Neural progenitor cell (in vitro differentiated cells): ENCODE results near the gene EYS. TPM values are rescaled to one million over a fixed set of nuclear protein-coding genes. Genes with fewer than 3 reads are reported as not detected.

Experiments
- DNase-seq: peaks from one replicate; pipeline ENCODE4 v3.0.0-alpha.2; 2016; ENCODE audit warnings: low spot score
- H2AFZ ChIP-seq: fragments of 200-600 bp; sonication (generic); replicated peaks from 2 replicates; pipeline ENCODE4 v1.6.1; 2016; ENCODE audit warnings: antibody characterized with exemption
- H3F3A ChIP-seq: fragments of 200-600 bp; sonication (generic); 2 replicates; pipeline ENCODE4 v1.6.1; 2016; ENCODE audit warnings: antibody characterized with exemption, low read depth
- H3K27ac ChIP-seq: fragments of 200-600 bp; sonication (generic); 2 replicates; pipeline ENCODE4 v1.5.1; 2016; ENCODE audit warnings: mild to moderate bottlenecking
- H3K27me3 ChIP-seq: fragments of 200-600 bp; sonication (generic); 2 replicates; pipeline ENCODE4 v1.6.1; 2016; ENCODE audit warnings: mild to moderate bottlenecking, moderate library complexity
- H3K36me3 ChIP-seq: fragments of 200-600 bp; sonication (generic); 2 replicates; pipeline ENCODE4 v1.5.1; 2016
- H3K4me1 ChIP-seq: fragments of 200-600 bp; sonication (generic); 2 replicates; pipeline ENCODE4 v1.6.1; 2016; ENCODE audit warnings: mixed run types
- H3K4me2 ChIP-seq: fragments of 200-600 bp; sonication (generic); 2 replicates; pipeline ENCODE4 v1.6.1; 2016
- H3K4me3 ChIP-seq: fragments of 200-600 bp; sonication (generic); 2 replicates; pipeline ENCODE4 v1.5.1; 2016
- H3K79me2 ChIP-seq: fragments of 200-600 bp; sonication (generic); 2 replicates; pipeline ENCODE4 v1.6.1; 2016; ENCODE audit warnings: low read depth
- H3K9ac ChIP-seq: fragments of 200-600 bp; sonication (generic); 2 replicates; pipeline ENCODE4 v1.6.1; 2016
- H3K9me3 ChIP-seq: fragments of 200-600 bp; sonication (generic); 2 replicates; pipeline ENCODE4 v1.5.1; 2016; ENCODE audit warnings: low read depth
- H4K20me1 ChIP-seq: fragments of 200-600 bp; sonication (generic); 2 replicates; pipeline ENCODE4 v1.6.1; 2016; ENCODE audit warnings: low read depth
- H3K27ac Mint-ChIP-seq: 3 replicates; pipeline ENCODE4 v1.8.0; 2021; ENCODE audit warnings: mixed read lengths
- H3K27me3 Mint-ChIP-seq: 2 replicates; pipeline ENCODE4 v1.8.0; 2022; ENCODE audit warnings: low read depth, mild to moderate bottlenecking, inconsistent platforms, moderate library complexity, mixed read lengths; ENCODE audit not compliant: insufficient read depth
- H3K36me3 Mint-ChIP-seq: 3 replicates; pipeline ENCODE4 v1.8.0; 2021; ENCODE audit warnings: mixed read lengths
- H3K4me1 Mint-ChIP-seq: 3 replicates; pipeline ENCODE4 v1.8.0; 2021; ENCODE audit warnings: mixed read lengths
- H3K4me3 Mint-ChIP-seq: 3 replicates; pipeline ENCODE4 v1.8.0; 2021; ENCODE audit warnings: mild to moderate bottlenecking, moderate library complexity, mixed read lengths
- H3K9me3 Mint-ChIP-seq: 3 replicates; pipeline ENCODE4 v1.8.0; 2020; ENCODE audit warnings: mixed read lengths
- EZH2 ChIP-seq: fragments of 200-600 bp; sonication (generic); IDR thresholded peaks from 2 replicates; pipeline ENCODE4 v1.6.1; 2017; ENCODE audit warnings: antibody characterized with exemption, mild to moderate bottlenecking, moderate library complexity
- EZH2phosphoT487 ChIP-seq: fragments of 200-600 bp; sonication (generic); IDR thresholded peaks from 2 replicates; pipeline ENCODE4 v1.6.1; 2017; ENCODE audit warnings: antibody characterized with exemption
- total RNA-seq: library from RNA; depleted of rRNA; stranded (reverse); fragments of >200 nt; gene quantifications from 2 replicates; pipeline ENCODE4 v1.2.3, GENCODE V29; 2015; ENCODE audit warnings: low replicate concordance
- TF ChIP-seq, protein P1 (sequence below): fragments of 200-600 bp; sonication (generic); IDR thresholded peaks from 2 replicates; pipeline ENCODE4 v1.5.1; 2017; ENCODE audit warnings: antibody characterized with exemption, mild to moderate bottlenecking

EYS gene
- total RNA-seq, 1 donor from 2014 or later, result not detected

- H3K36me3 Mint-ChIP-seq, result peaks cover 36% of the 10 kb centered on the region
- TF ChIP-seq EZH2 (no peak), EZH2phosphoT487 (no peak)
- TF ChIP-seq, protein P1, sequence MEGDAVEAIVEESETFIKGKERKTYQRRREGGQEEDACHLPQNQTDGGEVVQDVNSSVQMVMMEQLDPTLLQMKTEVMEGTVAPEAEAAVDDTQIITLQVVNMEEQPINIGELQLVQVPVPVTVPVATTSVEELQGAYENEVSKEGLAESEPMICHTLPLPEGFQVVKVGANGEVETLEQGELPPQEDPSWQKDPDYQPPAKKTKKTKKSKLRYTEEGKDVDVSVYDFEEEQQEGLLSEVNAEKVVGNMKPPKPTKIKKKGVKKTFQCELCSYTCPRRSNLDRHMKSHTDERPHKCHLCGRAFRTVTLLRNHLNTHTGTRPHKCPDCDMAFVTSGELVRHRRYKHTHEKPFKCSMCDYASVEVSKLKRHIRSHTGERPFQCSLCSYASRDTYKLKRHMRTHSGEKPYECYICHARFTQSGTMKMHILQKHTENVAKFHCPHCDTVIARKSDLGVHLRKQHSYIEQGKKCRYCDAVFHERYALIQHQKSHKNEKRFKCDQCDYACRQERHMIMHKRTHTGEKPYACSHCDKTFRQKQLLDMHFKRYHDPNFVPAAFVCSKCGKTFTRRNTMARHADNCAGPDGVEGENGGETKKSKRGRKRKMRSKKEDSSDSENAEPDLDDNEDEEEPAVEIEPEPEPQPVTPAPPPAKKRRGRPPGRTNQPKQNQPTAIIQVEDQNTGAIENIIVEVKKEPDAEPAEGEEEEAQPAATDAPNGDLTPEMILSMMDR, result no peak
- peaks cover 100% of the 10 kb centered on the region for H3K79me2 ChIP-seq
- no peak for DNase-seq
- no peaks in the 10 kb centered on the region for H3K9me3 ChIP-seq
- no peaks in the 10 kb centered on the region for H3K27me3 Mint-ChIP-seq
- no peaks in the 10 kb centered on the region for H3K27me3 ChIP-seq
- no peak overlapping the region for H3K9ac ChIP-seq
- peaks cover 6% of the 10 kb centered on the region for H3K9me3 Mint-ChIP-seq
- no peak overlapping the region for H3K27ac ChIP-seq
- H3K4me1 Mint-ChIP-seq, result no peaks in the 10 kb centered on the region
- no peak overlapping the region for H3K4me2 ChIP-seq
- peaks cover 73% of the 10 kb centered on the region for H4K20me1 ChIP-seq
- H3F3A ChIP-seq, result no peaks in the 10 kb centered on the region
- peaks cover 6% of the 10 kb centered on the region for H3K36me3 ChIP-seq
- no peak overlapping the region for H3K4me3 Mint-ChIP-seq
- H3K4me3 ChIP-seq, result no peak overlapping the region
- no peak overlapping the region for H2AFZ ChIP-seq
- no peak overlapping the region for H3K27ac Mint-ChIP-seq
- peaks cover 4% of the 10 kb centered on the region for H3K4me1 ChIP-seq
Observed at GRCh38 chr6:63676412-63677114, 2030.5 kb downstream of the EYS start.

GRCh38 chr6:63675138-63675537 is 2031.9 kb downstream of the EYS start:
- H3K27ac Mint-ChIP-seq, result no peak overlapping the region
- Histone ChIP-seq H3K79me2 (peaks cover 100% of the 10 kb centered on the region), H3K4me1 (peaks cover 4% of the 10 kb centered on the region), H2AFZ (no peak overlapping the region), H3K27me3 (no peaks in the 10 kb centered on the region), H3K27ac (no peak overlapping the region), H3K4me2 (no peak overlapping the region), H4K20me1 (peaks cover 70% of the 10 kb centered on the region), H3F3A (no peaks in the 10 kb centered on the region), H3K9me3 (no peaks in the 10 kb centered on the region), H3K36me3 (no peaks in the 10 kb centered on the region), H3K9ac (no peak overlapping the region), H3K4me3 (no peak overlapping the region)
- H3K4me1 Mint-ChIP-seq, result no peaks in the 10 kb centered on the region
- no peak overlapping the region for H3K4me3 Mint-ChIP-seq
- peaks cover 34% of the 10 kb centered on the region for H3K36me3 Mint-ChIP-seq
- TF ChIP-seq EZH2phosphoT487 (no peak), EZH2 (no peak)
- TF ChIP-seq, protein P1, result no peak
- H3K9me3 Mint-ChIP-seq, result peaks cover 10% of the 10 kb centered on the region
- DNase-seq, result no peak
- no peaks in the 10 kb centered on the region for H3K27me3 Mint-ChIP-seq

DNA sequence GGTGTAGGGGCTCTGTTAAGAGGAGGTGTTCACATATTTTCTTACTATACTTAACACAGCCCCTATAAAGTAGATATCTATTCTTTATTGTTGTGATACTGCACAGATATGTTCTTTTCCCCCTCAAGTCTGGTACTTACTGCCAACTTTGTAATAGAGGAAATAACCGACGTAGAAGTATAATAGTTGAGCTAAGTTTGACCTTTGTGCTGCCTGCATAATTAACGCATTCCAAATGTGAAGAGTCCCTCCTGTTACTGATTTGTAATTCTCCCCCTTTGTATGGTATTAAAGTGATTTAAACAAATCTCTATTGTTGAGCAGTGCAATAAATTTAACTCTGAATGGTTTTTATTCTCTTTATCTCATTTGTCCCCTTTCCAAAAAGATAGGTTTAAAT is 2032.4 kb downstream of the EYS start:
- H3K36me3 Mint-ChIP-seq, result peaks cover 33% of the 10 kb centered on the region
- Histone ChIP-seq H3K9ac (no peak overlapping the region), H3K9me3 (no peaks in the 10 kb centered on the region), H4K20me1 (peaks cover 66% of the 10 kb centered on the region), H3F3A (no peaks in the 10 kb centered on the region), H3K27me3 (no peaks in the 10 kb centered on the region), H3K4me2 (no peak overlapping the region), H3K4me3 (no peak overlapping the region), H3K79me2 (peaks cover 100% of the 10 kb centered on the region), H3K27ac (no peak overlapping the region), H2AFZ (no peak overlapping the region), H3K36me3 (no peaks in the 10 kb centered on the region), H3K4me1 (peaks cover 4% of the 10 kb centered on the region)
- peaks cover 14% of the 10 kb centered on the region for H3K9me3 Mint-ChIP-seq
- H3K4me1 Mint-ChIP-seq, result no peaks in the 10 kb centered on the region
- no peak overlapping the region for H3K4me3 Mint-ChIP-seq
- H3K27me3 Mint-ChIP-seq, result no peaks in the 10 kb centered on the region
- TF ChIP-seq EZH2, result no peak
- TF ChIP-seq EZH2phosphoT487, result no peak
- TF ChIP-seq, protein P1, result no peak
- no peak overlapping the region for H3K27ac Mint-ChIP-seq
- no peak for DNase-seq
